Activated CD4-positive, alpha-beta T cell treated with anti-CD3 and anti-CD28 coated beads for 1 hour (primary cell): ENCODE results near the gene ROPN1B.
"Not testable (repeated sequence)": the region's sequence is repeated elsewhere in the genome, so short reads cannot be mapped to it uniquely, and the experiment has no call there.

Source experiments
- DNase-seq: peaks from one replicate; pipeline ENCODE4 v3.0.0-alpha.2; 2020

ROPN1B gene

DNA sequence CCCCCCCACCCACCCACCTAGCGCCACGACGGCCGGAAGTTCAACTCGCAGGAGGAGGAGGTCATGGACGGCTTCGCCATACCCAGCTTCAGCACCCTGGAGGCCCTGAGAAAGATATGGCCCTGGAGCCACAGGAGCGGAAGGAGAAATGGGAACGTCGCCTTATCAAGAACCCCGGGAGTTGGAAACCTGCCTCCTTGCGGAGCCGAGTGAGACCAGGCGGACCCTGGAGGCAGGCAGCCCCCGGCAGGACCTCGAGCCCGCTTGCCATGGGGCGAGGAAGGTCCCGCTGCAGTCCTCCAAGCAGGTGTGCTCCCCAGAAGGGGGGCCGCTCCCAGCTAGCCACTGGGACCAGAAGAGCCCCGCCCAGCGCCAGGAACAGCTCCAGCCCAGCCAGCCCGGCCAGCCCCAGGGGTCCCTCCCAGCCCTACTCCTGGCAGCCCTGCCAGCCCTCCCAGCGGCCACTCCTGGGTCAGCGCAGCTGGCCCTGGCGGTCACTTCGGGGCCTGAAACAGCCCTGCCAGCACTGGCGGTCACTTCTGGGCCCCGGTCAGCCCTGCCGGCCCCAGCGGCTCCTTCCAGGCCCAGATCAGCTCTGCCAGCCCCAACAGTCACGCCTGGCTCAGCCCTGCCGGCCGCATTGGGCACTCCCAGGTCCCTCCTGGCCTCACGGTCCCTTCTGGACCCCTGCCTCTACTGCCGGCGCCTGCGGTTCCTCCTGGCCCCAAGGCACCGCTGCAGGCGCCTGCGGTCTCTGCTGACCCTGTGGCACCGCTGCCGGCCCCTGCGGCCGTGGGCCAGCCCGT is 10.3 kb upstream of the ROPN1B start:
- no peak for DNase-seq

DNA sequence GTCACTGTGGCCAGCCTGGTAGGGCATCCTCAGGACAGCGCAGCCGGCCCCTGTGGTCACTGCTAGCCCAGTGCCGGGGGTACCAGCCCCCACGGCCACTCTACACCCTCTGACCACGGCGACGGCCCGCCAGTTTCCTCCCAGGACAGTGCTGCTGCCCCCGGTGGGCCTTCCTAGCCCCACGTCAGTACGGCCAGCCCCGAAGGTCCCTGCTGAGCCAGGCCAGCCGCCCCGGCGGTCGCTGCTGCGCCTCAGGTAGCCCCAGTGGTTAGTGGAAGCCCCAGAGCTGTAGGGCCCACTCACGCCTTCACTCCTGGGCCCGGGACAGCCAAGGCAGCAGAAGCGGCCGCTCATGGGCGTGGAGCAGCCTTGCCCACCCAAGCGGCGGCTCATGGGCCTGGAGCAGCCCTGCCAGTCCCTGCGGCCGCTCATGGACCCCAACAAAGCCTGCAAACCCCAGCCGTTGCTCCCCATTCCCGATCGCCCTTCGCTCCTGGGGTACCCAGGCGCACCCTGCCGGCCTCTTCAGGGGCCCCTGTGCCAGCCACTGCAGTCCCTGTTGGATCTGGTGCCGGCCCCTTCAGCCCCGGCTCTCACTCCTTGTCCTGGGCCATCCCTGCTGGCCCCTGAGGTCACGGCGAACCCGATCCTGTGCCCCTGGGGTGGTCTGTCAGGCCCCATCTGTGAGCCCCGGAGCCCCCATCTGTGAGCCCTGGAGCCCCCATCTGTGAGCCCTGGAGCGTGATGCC is 9.5 kb upstream of the ROPN1B start:
- no peak for DNase-seq

DNA sequence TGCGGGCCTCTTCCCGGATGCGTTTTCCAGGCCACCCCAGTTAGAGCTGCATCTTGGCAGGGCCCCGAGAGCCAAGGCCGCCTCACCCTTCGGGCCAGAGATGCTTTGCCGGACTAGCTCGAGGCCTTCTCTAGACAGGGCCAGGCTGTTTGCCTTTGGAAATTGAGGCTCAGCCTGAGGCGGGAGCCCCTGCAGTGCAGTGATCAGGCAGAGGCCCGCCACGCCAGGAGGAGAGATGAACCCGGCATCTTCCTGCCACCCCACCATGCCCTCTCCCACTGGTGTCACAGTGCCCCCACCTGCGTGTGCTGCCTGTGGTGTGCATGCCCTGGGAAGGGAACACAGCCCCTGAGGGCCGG is 8.9 kb upstream of the ROPN1B start:
- DNase-seq = no peak

DNA sequence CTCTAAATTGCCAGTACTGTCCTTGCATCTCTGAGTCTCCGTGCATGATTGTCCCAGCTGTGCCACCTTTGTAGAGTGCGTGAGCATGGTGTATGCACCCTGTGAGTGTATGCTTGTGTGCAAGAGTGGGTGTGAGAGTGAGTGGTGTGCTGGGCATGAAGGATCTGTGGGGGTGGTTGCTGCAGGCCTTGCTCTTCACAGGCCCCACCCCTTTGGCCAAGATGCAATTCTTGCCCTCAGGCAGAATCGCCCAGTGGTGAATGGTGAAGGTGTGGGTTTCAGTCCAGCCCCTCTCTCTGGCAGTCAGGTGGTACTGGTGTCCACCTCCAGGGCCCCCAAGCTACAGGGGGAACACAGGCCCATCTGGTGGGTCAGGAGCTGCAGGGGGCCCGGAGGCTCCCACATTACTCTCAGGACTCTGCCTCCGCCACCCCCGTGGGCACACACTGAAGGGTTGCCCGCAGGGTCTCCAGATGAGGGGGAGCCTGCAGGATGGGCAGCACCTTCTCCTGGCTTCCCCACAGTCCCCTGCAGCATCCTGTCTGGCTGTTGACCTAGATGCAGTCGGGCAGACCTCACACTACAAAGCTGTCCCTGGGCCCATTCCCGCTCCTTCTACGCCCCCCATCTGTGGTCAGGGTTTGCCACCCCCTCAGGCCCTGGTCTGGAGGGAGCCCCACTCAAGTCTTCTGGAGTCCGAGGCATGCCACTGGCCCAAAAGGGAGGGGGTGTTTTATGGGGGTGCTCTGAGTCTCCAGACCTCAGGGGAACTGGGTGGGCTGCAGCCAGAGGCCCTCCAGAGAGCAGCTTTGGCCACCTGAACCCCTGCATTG is 8.3 kb upstream of the ROPN1B start:
- no peak for DNase-seq

DNA sequence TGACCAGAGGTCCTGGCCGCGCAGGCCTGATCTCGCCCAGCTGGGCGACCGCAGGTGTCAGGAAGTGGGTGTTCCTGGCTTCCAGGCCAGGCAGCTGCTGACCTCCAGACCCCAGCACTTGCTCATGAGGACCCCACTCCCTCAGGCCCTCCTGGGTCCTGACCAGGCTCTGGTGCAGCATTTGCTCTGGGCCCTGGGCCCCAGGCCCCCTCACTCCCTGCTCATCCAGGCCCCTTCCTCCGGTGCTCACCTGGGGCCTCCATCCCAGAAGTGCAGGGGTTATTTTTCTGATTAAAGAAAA is 7.7 kb upstream of the ROPN1B start:
- no peak for DNase-seq

DNA sequence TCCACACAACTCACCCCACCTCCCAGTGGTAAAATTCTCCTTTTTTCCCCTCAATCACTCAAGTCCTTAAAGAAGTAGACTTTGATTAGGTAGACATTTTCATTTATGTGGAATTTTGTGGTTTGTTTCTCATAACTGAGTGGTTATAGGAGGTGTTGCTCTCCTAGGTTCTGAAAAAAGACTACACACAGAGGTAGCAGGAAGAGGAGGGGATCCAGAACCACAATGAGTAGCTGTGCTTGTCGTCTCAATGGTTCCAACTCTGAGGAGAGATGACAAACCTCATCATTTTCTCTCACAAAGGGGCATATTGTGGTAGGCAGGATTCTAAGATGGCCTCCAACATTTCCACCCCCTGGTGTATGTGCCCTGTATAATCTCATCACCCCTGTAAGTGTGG is 5.1 kb upstream of the ROPN1B start:
- DNase-seq = not testable (repeated sequence)

DNA sequence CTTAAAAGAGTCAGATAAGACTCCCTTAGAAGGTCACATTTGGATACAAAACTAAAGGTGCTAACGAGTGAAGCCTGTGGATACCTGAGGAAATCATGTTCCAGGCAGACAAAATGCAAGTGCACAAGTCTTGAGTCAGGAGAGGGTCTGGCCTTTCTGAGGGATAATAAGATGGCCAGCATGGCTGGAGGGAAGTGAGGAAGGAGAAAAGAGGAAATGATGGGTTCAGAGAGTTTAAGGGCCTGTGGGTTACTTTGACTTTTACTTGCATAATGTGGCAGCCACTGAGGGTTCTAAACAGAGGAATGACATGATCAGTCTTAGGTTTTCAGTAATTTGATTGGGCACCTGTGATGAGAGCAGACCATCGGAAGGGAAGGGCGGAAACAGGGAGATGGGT is 3.5 kb upstream of the ROPN1B start:
- DNase-seq = no peak

DNA sequence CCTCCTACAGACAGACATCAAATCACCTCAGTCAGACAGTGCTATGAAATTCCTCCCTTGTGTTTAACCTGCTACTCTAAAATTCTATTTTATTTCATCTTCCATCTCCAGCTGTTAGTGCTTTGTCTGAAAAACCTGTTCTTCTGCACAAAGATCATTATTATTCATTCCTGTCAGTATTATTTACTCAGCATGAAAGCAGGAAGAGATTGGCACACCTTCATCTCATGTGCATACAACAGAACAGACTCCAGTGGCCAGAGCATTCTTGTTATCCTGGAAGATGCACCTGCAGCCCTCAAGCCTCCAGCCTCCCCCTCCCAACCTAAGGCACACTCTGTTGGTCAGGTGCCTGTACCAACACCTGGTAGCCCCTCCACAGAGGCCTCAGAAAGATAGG is 1.8 kb upstream of the ROPN1B start:
- no peak for DNase-seq

DNA sequence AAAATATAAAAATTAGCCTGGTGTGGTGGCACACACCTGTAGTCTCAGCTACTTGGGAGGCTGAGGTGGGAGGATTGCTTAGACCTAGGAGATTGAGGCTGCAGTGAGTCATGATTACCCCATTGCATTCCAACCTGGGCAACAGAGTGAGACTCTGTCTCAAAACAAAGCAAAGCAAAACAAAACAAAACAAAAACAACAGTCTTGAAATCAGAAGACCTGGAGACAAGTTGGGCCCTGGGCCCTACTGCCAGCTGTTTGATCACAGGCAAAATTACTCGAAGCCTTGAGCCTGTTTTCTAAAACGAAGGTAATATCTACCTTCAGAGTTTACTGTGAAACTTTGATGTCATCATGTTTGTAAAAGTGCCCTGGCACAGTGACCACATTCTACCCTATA is 857 bp upstream of the ROPN1B start:
- not testable (repeated sequence) for DNase-seq

DNA sequence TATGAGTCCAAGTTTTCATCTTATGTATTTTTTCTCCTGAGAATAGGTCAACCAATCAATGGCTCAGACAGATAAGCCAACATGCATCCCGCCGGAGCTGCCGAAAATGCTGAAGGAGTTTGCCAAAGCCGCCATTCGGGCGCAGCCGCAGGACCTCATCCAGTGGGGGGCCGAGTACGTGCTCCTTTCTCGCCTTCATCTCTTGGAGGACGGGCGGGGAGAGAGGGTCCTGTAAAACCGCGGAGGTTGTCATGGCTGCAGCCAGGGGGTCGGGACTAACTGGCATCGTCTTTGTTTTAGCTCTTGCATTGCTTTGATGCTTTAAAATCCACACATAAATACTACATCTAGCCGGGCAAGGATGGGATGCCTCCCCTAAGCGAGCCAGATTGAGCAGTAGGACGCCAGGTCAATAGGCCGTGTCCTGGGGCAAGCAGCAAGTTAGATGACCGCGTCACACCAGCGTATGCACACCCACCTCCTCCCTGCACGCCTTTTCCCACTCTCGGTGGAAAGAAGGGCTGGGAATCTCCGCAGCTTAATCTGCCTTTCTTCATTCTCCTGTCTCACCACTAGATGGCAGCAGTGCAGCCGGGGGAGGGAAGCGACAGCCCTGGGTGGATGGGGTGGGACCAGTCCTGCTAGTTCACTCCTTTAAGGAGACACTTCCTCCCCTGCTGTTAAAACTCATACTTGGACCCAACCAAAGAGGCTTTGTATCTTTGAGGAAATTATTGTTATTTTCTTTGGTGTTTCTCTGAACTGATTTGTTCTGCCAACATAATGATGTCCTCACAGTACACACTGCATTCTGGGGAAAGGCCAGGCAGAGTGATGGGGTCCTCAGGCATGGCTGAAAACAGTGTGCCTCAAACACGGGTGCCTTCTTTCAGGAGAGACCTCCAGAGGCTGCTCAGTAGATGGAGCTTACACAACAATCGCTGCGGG is 3.3 kb downstream of the ROPN1B start:
- peak; percentile 24 for DNase-seq

DNA sequence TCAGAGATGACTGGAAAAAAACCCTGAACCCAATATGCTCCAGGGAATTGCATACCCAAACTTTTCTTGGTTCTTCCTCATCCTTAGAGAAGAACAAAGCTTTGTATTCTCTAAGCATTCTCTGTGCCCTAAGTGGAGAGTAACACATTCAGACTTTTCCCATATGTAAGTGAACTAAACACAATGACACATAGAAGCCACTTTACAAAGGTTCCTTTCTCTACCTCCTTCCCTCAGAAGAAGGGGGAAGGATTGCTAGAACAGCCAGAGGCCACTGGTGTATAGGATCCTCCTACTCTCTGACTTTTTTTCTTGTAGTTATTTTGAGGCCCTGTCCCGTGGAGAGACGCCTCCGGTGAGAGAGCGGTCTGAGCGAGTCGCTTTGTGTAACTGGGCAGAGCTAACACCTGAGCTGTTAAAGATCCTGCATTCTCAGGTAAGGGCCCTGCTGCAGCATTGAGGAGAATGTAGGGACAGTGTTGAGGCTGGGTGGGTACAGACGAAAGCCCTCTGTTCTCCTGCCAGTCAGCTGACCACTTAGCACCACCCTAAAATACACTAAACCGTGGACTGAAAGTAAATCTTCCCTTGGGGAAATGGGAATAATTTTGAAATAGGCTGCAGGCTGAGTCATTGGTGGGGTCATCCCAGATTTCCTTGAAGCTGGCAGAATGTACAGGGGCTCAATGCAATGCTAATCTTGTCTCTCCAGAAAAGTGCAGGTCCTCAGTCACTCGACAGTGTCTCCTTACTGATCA is 6.4 kb downstream of the ROPN1B start:
- not testable (repeated sequence) for DNase-seq

DNA sequence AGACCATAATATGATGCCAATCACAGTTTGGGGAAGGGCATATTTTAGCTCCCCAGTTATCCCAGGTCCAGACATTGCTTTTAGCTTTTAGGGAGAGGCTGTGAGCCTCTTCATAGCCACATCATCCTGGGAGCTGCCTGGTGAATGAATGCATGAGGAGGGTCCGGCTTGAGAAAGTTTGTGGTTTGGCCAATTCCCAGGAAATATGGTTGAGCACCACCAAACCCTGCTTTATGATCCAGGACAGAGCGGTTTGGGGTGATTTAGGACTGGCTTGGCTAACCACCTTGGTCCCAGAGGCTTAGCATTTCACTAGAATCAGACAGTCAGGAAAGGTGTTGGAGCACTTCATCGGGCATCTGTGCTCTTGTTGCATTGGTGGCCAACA is 7.0 kb downstream of the ROPN1B start:
- DNase-seq = not testable (repeated sequence)

DNA sequence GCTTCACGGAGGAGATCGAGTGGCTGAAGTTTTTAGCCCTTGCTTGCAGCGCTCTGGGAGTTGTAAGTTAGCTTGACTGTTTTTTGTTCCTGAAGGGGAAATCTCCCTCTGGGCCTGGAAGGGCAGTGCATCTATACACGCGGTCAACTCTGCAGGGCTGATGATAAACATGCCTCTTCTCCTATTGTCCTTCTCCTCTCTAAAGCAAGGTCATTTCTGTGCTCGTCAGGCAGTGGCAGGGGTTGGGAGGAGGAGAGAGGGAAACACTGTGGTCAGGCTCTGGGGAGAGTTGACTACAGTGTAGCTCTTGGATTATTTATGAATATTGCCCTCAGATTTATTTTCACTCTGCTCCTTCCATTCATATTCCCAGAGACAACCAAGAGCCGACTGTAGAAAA is 8.1 kb downstream of the ROPN1B start:
- DNase-seq = not testable (repeated sequence)

DNA sequence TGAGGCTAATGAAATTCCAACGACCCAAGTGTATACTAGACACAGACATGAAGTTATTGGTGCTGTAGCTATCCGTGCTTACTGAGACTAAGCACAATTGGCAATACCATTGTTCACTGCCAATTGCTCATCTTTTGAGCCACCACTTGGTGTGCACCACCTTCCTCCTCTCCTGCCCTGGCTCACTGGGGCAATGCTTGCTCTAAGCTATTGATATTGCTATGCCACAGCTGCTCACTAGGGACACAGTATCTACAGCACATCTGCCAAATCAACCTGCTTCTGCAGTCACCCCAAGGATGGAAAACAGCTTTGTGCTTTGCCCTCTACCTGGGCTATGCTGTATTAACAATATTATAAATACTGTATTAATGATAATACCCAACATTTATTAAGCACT is 16.0 kb downstream of the ROPN1B start:
- DNase-seq = not testable (repeated sequence)

DNA sequence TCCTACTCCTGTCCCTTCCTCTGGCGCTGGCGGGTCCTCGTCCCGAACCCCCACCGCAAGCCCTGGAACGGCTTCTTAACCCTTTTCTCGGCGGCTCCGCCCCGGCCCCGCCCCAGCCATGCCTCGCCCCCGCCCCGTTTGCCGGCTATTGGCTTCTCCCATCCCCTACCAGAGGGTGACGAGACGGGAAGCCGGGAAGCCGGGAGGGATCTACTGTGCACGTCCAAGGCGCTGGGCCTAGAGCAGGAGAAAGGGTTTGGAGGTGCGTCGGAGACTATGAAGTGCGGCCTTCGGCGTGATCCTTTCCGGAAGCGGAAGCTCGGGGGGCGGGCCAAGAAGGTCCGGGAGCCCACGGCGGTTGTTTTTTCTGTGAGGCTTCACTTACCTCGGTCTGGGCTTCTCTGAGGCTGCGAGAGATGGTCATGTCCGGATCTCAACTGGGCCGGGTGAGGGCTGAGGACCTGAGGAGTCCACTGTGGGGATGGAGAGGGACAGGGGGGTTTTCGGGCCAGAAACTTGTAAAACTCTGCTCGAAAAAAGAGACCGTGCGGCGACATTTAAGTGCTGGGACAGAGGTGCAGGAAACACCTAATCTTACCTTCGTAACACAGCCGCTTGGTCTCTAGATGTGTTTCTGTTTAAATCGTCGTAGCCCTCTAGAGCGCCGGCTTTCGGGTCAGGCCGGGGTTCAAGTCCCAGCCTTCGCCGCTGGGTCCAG is 21.4 kb downstream of the ROPN1B start:
- DNase-seq = peak; percentile 61

DNA sequence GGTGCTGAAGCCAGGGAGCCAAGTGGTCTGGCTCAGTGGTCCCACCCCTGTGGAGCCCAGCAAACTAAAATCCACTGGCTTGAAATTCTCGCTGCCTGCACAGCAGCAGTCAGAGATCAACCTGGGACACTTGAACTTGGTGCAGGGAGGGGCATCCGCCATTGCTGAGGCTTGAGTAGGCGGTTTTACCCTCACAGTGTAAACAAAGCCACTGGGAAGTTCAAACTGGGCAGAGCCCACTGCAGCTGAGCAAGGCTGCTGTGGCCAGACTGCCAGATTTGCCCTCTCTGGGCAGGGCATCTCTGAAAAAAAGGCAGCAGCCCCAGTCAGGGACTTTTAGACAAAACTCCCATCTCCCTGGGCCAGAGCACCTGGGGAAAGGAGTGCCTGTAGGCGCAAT is 27.8 kb downstream of the ROPN1B start:
- not testable (repeated sequence) for DNase-seq

DNA sequence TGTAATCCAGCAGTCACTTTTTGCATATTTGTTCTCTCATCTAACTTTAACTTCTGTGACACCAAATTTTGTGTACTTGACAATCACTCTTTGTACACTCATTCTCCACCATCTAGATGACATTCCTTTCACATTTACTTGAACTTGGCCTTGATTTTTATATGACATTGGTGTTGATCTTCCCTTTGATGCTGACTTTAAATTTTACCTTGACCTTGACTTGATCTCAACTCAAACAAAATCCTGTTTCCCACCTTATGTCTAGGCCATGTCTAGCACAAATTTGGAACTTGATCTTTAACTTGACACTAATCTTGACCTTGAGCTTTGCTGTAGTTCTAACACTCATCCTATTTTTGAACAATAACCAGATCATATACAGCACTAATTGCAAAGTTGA is 33.2 kb downstream of the ROPN1B start:
- DNase-seq = no peak

DNA sequence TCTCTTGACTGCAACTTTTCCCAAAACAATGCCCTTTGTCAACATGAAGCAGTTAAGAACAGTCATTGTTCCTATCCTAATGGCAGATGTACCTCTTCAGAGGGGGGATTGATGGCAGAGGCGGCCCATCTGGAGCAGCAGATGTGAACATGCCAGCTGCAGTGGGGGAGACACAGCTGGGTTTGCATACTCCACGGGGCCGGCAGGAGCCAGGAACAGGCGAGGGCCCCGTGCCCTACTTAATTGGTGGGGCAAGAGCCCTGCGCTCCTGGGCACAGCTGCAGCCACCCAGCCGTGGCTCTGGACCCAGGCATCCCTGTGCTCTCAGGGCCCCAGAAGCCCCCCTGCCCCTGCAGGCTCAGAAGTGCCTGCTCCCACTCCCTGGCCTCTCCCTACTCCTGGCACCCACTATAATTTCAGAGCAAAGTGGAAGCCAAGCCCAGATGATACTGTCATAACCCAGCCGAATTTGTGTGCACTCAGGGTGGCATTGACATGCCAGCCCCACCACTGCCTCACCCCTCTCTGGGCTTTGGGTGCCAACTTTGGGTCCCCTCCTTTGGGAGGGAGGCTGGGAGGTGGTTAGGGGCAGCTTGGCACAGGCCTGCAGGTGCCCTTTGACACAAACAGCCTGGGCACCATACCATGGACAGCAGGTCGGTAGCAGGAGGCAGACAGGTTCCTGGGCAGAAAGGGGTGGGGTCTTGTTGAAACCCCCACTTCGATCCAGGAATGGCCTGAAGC is 34.6 kb downstream of the ROPN1B start:
- DNase-seq = no peak

DNA sequence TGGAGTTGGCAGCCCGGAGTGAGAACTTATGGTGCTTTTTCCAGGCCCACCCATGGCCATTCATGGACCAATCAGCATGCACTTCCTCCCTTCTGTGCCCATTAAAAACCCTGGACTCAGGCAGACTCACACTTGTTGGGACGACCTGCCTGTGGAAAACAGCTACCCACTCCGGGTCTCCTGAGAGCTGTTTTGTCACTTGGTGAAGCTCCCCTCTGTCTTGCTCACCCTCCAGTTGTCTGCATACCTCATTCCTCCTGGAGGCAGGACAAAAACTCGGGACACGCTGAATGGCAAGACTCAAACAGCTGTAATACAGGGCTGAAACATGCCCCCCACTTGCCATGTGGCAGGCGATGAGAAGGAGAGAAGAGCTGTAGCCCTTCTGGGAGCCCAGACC is 35.2 kb downstream of the ROPN1B start:
- no peak for DNase-seq

DNA sequence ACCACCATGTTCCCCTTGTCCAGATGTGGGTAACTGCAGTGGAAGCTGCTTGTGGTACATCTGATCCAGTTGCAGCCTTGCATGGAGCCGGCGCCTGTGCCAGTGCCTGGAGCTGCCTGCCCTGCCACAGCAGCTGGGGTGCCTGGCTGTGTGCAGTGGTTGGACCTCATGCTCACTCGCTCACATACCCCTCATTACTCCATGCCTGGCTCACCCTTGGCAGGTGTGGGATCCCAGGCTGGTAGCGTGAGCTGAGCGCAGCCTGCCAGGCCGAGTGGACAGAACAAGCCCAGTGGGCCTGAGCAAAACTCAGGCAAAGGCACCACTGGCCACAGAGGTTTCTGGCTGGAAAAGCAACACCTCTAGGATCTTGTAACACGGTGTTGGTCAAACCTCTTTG is 35.7 kb downstream of the ROPN1B start:
- DNase-seq = no peak
